Smooth muscle cell (in vitro differentiated cells): ENCODE measurements around the gene TRAF3. TPM values are rescaled to one million over a fixed set of nuclear protein-coding genes. Genes with fewer than 3 reads are reported as not detected.
"Not testable (repeated sequence)": the region's sequence is repeated elsewhere in the genome, so short reads cannot be mapped to it uniquely, and the experiment has no call there.

ENCODE experiments used
- DNase-seq: peaks from one replicate; lab custom pipeline; 2025; ENCODE audit not compliant: unreplicated experiment; lab: John Stamatoyannopoulos, UW
- H2AFZ ChIP-seq: fragments of 200-600 bp; sonication (generic); 2 replicates; pipeline ENCODE4 v1.6.0; 2016; ENCODE audit warnings: antibody characterized with exemption, low read depth, mild to moderate bottlenecking
- H3F3A ChIP-seq: fragments of 200-600 bp; sonication (generic); 2 replicates; pipeline ENCODE4 v1.6.0; 2017; ENCODE audit warnings: antibody characterized with exemption, low read depth
- H3K27ac ChIP-seq: fragments of 200-600 bp; sonication (generic); 2 replicates; pipeline ENCODE4 v1.5.1; 2016; ENCODE audit warnings: low read depth, mild to moderate bottlenecking
- H3K27me3 ChIP-seq: fragments of 200-600 bp; sonication (generic); 2 replicates; pipeline ENCODE4 v1.6.1; 2016; ENCODE audit warnings: low read depth, mild to moderate bottlenecking
- H3K36me3 ChIP-seq: fragments of 200-600 bp; sonication (generic); 2 replicates; pipeline ENCODE4 v1.5.1; 2016; ENCODE audit warnings: low read depth
- H3K4me1 ChIP-seq: fragments of 200-600 bp; sonication (generic); 2 replicates; pipeline ENCODE4 v1.5.1; 2016; ENCODE audit warnings: low read depth
- H3K4me2 ChIP-seq: fragments of 200-600 bp; sonication (generic); 2 replicates; pipeline ENCODE4 v1.6.0; 2016; ENCODE audit warnings: mild to moderate bottlenecking
- H3K4me3 ChIP-seq: fragments of 200-600 bp; sonication (generic); 2 replicates; pipeline ENCODE4 v1.5.1; 2016; ENCODE audit warnings: mild to moderate bottlenecking
- H3K79me2 ChIP-seq: fragments of 200-600 bp; sonication (generic); 2 replicates; pipeline ENCODE4 v1.6.0; 2016; ENCODE audit warnings: low read depth, mild to moderate bottlenecking
- H3K9ac ChIP-seq: fragments of 200-600 bp; sonication (generic); 2 replicates; pipeline ENCODE4 v1.6.0; 2016; ENCODE audit warnings: low read depth
- H3K9me3 ChIP-seq: fragments of 200-600 bp; sonication (generic); replicated peaks from 2 replicates; pipeline ENCODE4 v1.5.1; 2016; ENCODE audit warnings: low read depth
- H4K20me1 ChIP-seq: fragments of 200-600 bp; sonication (generic); 2 replicates; pipeline ENCODE4 v1.6.0; 2016; ENCODE audit warnings: low read depth
- WGBS: methylation state at CpG from one replicate; pipeline ENCODE4 v1.1.7; 2016; ENCODE audit warnings: low lambda C conversion rate; 5-methylcytosine and 5-hydroxymethylcytosine counted together
- polyA plus RNA-seq: library from polyadenylated mRNA; unstranded; fragments of >200 nt; fragmentation: Nextera tagmentation; extraction: Ambion mirVana; gene quantifications from 2 replicates; pipeline ENCODE4 v1.2.1, GENCODE V29; 2016
- total RNA-seq: library from RNA; depleted of rRNA; stranded (reverse); fragments of >200 nt; gene quantifications from 2 replicates; pipeline ENCODE4 v1.2.3, GENCODE V29; 2014
- TF ChIP-seq, protein P1 (sequence below): fragments of 200-600 bp; sonication (generic); IDR thresholded peaks from 2 replicates; pipeline ENCODE4 v1.5.1; 2017; ENCODE audit warnings: borderline replicate concordance, mild to moderate bottlenecking, antibody characterized with exemption; ENCODE audit not compliant: insufficient read depth, poor library complexity, severe bottlenecking

The TRAF3 gene
- total and polyA plus RNA-seq, 2 experiments from 2014 or later: 9.4 to 24.6 TPM

DNA sequence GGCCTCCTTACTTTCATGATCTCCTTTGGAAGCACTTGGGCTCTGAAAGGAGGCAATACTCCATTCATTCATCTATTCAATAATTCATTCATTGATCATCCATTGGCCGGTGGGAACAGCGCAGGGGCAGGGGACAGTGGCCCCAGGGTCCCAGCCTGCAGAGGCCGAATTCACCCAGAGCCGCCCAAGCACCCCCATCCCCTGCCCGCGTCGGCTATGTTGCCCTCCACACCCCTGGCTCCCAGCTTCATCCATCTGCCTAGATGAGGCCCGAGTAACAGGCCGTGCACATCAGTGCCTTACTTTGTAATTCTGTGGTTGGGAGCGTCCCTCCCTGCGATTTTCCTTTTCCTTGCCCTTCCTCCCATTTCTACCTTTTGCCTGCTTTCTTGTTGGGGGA, 148.4 kb downstream of the TRAF3 start:
- Histone ChIP-seq H3K4me2 (no peak overlapping the region), H4K20me1 (peaks cover 13% of the 10 kb centered on the region), H3K27me3 (peaks cover 91% of the 10 kb centered on the region), H2AFZ (no peak overlapping the region), H3K79me2 (no peaks in the 10 kb centered on the region), H3K4me3 (no peak overlapping the region), H3K36me3 (no peaks in the 10 kb centered on the region), H3F3A (peaks cover 4% of the 10 kb centered on the region), H3K27ac (no peak overlapping the region), H3K4me1 (peaks cover 13% of the 10 kb centered on the region), H3K9ac (no peak overlapping the region), H3K9me3 (no peaks in the 10 kb centered on the region)
- DNase-seq: no peak
- TF ChIP-seq, protein P1, sequence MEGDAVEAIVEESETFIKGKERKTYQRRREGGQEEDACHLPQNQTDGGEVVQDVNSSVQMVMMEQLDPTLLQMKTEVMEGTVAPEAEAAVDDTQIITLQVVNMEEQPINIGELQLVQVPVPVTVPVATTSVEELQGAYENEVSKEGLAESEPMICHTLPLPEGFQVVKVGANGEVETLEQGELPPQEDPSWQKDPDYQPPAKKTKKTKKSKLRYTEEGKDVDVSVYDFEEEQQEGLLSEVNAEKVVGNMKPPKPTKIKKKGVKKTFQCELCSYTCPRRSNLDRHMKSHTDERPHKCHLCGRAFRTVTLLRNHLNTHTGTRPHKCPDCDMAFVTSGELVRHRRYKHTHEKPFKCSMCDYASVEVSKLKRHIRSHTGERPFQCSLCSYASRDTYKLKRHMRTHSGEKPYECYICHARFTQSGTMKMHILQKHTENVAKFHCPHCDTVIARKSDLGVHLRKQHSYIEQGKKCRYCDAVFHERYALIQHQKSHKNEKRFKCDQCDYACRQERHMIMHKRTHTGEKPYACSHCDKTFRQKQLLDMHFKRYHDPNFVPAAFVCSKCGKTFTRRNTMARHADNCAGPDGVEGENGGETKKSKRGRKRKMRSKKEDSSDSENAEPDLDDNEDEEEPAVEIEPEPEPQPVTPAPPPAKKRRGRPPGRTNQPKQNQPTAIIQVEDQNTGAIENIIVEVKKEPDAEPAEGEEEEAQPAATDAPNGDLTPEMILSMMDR: no peak
- WGBS: 86% methylated on average over 11 of the region's 11 CpGs

DNA sequence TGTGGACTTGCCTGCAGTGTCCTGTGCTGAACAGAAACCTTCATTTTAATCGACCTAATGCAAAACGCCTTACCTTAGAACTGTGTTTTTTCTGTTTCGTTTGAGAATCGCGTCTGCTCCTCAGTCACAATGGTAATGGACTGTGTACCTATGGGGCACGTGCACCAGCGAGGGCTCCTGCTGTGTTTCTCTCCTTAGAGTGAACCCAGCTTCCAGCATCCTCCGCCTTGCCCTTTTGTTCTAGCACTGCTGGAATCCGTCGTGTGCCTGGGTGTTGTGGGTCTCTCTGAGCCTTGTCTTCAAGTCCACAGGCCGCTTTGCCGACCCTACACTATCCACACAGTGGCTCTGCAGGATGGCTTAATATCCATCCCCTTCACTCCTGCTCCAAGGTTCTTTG, 148.9 kb downstream of the TRAF3 start:
- no peak for DNase-seq
- Histone ChIP-seq H3F3A (peaks cover 9% of the 10 kb centered on the region), H3K9ac (no peak overlapping the region), H3K36me3 (no peaks in the 10 kb centered on the region), H4K20me1 (peaks cover 17% of the 10 kb centered on the region), H3K27ac (no peak overlapping the region), H3K4me1 (peaks cover 13% of the 10 kb centered on the region), H3K79me2 (no peaks in the 10 kb centered on the region), H3K4me2 (no peak overlapping the region), H3K27me3 (peaks cover 94% of the 10 kb centered on the region), H2AFZ (no peak overlapping the region), H3K9me3 (no peaks in the 10 kb centered on the region), H3K4me3 (no peak overlapping the region)
- WGBS: 59% methylated on average over 12 of the region's 12 CpGs
- TF ChIP-seq, protein P1: no peak

DNA sequence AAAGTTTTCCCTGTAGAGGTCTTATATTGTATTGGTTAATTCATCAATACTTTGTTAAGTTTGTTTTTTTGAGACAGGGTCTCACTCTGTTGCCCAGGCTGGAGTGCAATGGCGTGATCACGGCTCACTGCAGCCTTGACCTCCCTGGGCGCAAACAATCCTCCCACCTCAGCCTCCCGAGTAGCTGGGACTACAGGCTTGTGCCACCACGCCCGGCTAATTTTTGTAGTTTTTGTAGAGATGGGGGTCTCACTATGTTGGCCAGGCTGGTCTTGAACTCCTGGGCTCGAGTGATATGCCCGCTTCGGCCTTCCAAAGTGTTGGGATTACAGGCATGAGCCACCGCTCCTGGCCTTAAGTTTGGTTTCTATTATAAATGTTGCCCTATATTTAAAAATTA, 149.6 kb downstream of the TRAF3 start:
- not testable (repeated sequence) for H3K27ac ChIP-seq, H3F3A ChIP-seq, H3K4me2 ChIP-seq, DNase-seq, H3K9ac ChIP-seq, H3K36me3 ChIP-seq, H3K4me3 ChIP-seq, H2AFZ ChIP-seq, H3K79me2 ChIP-seq, H3K9me3 ChIP-seq
- 96% methylated on average over 10 of the region's 10 CpGs for WGBS
- peaks cover 88% of the 10 kb centered on the region for H3K27me3 ChIP-seq
- peaks cover 25% of the 10 kb centered on the region for H4K20me1 ChIP-seq
- peaks cover 13% of the 10 kb centered on the region for H3K4me1 ChIP-seq

DNA sequence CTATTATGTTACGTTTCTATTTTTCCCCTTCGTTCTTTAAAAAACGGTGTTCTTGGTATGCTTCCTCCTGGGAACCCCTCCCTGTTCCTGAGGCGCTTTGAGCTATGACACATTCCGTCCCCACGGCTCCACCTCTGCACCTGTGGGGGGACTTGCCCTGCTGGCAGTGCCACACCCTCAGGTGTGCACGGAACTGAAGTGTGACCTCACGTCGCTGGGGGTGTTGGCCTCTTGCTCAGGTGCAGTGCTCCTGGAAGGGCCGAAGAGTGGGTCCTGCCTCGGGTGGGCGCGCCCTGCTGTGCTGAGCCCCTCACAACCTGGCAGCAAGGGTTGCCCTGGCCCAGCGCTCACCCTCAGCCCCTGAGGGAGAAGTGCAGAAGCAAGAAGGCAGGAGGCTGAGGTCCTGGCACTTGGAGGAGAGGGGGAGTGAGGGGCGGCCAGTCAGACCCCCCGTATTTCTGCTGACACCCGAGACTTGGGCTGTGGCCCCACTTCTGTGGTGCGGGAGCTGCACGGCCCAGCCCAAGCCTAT, 150.2 kb downstream of the TRAF3 start:
- Histone ChIP-seq H3K9me3 (no peaks in the 10 kb centered on the region), H3K79me2 (no peaks in the 10 kb centered on the region), H3F3A (peaks cover 9% of the 10 kb centered on the region), H3K27me3 (peaks cover 82% of the 10 kb centered on the region), H3K36me3 (no peaks in the 10 kb centered on the region), H2AFZ (no peak overlapping the region), H3K27ac (no peak overlapping the region), H4K20me1 (peaks cover 30% of the 10 kb centered on the region), H3K9ac (no peak overlapping the region), H3K4me1 (peaks cover 13% of the 10 kb centered on the region), H3K4me3 (peak overlapping the region; percentile 58), H3K4me2 (peak overlapping the region; percentile 96)
- DNase-seq: no peak
- 44% methylated on average over 18 of the region's 19 CpGs for WGBS
- TF ChIP-seq, protein P1: no peak
